Cardiac fibroblast (primary cell): ENCODE results near the gene COLEC12.

Experiments used
- DNase-seq, 2 donors: peaks; one replicate each; pipeline versions ENCODE4 v3.0.0 to v3.0.0-alpha.2; 2010; ENCODE audit warnings: low read depth in 2 of 2
- H3K4me3 ChIP-seq, 2 donors: replicated peaks in 1 of 2; 1 replicate in 1 of 2; 2 replicates in 1 of 2; pipeline ENCODE4 v1.5.1; 2011; ENCODE audit warnings: low read depth in 2 of 2, low read length in 2 of 2, mild to moderate bottlenecking in 2 of 2, moderate library complexity in 1 of 2
- CTCF ChIP-seq: IDR thresholded peaks from one replicate; pipeline ENCODE4 v1.5.1; 2011; ENCODE audit warnings: low read depth, mild to moderate bottlenecking, low read length, inconsistent platforms

The COLEC12 gene

GRCh38 chr18:376311-376710, 124.2 kb downstream of the COLEC12 start:
- TF ChIP-seq CTCF = no peak
- H3K4me3 ChIP-seq = no peak overlapping the region
- peak; percentile 6 to 70 for DNase-seq

GRCh38 chr18:374721-375168, 125.8 kb downstream of the COLEC12 start:
- no peak overlapping the region for H3K4me3 ChIP-seq
- no peak for TF ChIP-seq CTCF
- DNase-seq = peak in 1 of 2 donors; percentile 18

GRCh38 chr18:373780-374179, 126.7 kb downstream of the COLEC12 start:
- H3K4me3 ChIP-seq = no peak overlapping the region
- TF ChIP-seq CTCF = no peak
- no peak for DNase-seq

- TF ChIP-seq CTCF = no peak
- no peak for DNase-seq
- H3K4me3 ChIP-seq = no peak overlapping the region
Measured at GRCh38 chr18:371609-371982, 128.9 kb downstream of the COLEC12 start.

- H3K4me3 ChIP-seq = no peak overlapping the region
- DNase-seq = no peak
- TF ChIP-seq CTCF = no peak
Measured at GRCh38 chr18:370751-371608, 129.5 kb downstream of the COLEC12 start.

- DNase-seq = no peak
- no peak for TF ChIP-seq CTCF
- no peak overlapping the region for H3K4me3 ChIP-seq
Measured at GRCh38 chr18:369224-370015, 131.1 kb downstream of the COLEC12 start.
